Fibroblast of the aortic adventitia (primary cell): ENCODE results near the gene NSD1. TPM values are rescaled to one million over a fixed set of nuclear protein-coding genes. Genes with fewer than 3 reads are reported as not detected.
A peak's percentile ranks its signal among the peaks of the same experiment; 100 is the strongest.

ENCODE experiments used
- DNase-seq: peaks from one replicate; pipeline ENCODE4 v3.0.0-alpha.2; 2010; ENCODE audit warnings: low read depth
- H3K4me3 ChIP-seq: 2 replicates; pipeline ENCODE4 v1.5.1; 2011; ENCODE audit warnings: low read depth, mild to moderate bottlenecking, control low read depth, low read length, moderate library complexity
- total RNA-seq: library from RNA; depleted of rRNA; stranded (reverse); fragments of >200 nt; gene quantifications from 2 replicates; pipeline ENCODE4 v1.2.3, GENCODE V29; 2012; ENCODE audit warnings: low replicate concordance
- TF ChIP-seq, protein P1 (sequence below): IDR thresholded peaks from 2 replicates; pipeline ENCODE4 v1.5.1; 2011; ENCODE audit warnings: mild to moderate bottlenecking, low read length, control low read depth, inconsistent platforms; ENCODE audit not compliant: insufficient read depth

NSD1 gene
- total RNA-seq, 1 donor: 50.3 TPM

DNA sequence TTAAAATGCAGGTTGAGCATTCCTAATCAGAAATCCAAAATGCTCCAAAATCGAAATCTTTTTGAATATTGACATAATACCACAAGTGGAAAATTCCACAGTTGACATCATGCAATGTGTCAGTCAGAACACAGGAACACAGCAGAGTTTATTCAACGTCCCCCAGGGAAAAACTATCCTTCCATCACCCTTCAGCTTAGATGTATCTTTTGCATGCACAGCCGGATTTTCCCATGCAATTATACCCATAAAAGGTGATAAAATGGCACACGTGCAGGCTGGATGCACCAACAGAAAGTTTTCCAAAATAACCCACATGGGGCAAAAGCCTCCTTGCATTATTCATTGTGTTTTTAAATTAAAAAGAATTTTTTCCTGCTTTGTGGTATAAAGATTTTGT is 98.8 kb downstream of the NSD1 start:
- TF ChIP-seq, protein P1, sequence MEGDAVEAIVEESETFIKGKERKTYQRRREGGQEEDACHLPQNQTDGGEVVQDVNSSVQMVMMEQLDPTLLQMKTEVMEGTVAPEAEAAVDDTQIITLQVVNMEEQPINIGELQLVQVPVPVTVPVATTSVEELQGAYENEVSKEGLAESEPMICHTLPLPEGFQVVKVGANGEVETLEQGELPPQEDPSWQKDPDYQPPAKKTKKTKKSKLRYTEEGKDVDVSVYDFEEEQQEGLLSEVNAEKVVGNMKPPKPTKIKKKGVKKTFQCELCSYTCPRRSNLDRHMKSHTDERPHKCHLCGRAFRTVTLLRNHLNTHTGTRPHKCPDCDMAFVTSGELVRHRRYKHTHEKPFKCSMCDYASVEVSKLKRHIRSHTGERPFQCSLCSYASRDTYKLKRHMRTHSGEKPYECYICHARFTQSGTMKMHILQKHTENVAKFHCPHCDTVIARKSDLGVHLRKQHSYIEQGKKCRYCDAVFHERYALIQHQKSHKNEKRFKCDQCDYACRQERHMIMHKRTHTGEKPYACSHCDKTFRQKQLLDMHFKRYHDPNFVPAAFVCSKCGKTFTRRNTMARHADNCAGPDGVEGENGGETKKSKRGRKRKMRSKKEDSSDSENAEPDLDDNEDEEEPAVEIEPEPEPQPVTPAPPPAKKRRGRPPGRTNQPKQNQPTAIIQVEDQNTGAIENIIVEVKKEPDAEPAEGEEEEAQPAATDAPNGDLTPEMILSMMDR: no peak
- DNase-seq: no peak
- no peak overlapping the region for H3K4me3 ChIP-seq

GRCh38 chr5:177232761-177233160 is 99.2 kb downstream of the NSD1 start:
- H3K4me3 ChIP-seq: no peak overlapping the region
- TF ChIP-seq, protein P1: no peak
- peak; percentile 15 for DNase-seq

DNA sequence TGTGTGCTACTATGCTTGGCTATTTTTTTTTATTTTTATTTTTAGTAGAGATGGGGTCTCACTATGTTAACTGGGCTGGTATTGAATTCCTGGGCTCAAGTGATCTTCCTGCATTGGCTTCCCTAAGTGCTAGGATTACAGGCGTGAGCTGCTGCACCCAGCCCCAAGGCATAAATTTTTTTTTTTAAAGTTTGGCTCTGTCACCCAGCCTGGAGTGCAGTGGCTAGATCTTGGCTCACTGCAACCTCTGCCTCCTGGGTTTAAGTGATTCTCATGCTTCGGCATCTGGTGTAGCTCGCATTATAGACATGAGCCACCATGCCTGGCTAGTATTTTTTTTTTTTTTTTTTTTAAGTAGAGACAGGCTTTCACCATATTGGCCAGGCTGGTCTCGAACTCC is 99.6 kb downstream of the NSD1 start:
- DNase-seq: peak; percentile 33
- TF ChIP-seq, protein P1: no peak
- no peak overlapping the region for H3K4me3 ChIP-seq

- no peak for DNase-seq
- no peak overlapping the region for H3K4me3 ChIP-seq
- TF ChIP-seq, protein P1: no peak
Measured at GRCh38 chr5:177233802-177234201, 100.2 kb downstream of the NSD1 start.

- H3K4me3 ChIP-seq: no peak overlapping the region
- TF ChIP-seq, protein P1: no peak
- DNase-seq: no peak
Measured at GRCh38 chr5:177234841-177235240, 101.3 kb downstream of the NSD1 start.

GRCh38 chr5:177241768-177242167 is 108.2 kb downstream of the NSD1 start:
- TF ChIP-seq, protein P1: no peak
- DNase-seq: no peak
- no peak overlapping the region for H3K4me3 ChIP-seq

DNA sequence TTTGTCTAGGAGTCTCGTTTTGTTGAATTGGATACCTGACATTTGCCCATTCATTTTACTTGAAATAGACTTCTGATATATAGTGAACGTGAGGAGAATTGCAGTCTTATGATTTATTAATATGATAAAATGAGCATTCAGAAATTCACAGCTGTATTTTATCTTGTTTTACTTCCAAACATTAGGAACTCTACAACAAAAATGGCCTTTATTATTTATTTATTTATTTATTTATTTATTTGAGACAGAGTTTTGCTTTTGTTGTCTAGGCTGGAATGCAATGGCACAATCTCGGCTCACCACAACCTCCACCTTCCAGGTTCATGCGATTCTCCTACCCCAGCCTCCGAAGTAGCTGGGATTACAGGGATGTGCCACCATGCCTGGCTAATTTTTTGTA is 108.7 kb downstream of the NSD1 start:
- DNase-seq: no peak
- TF ChIP-seq, protein P1: no peak
- H3K4me3 ChIP-seq: no peak overlapping the region
